GM21717 (cell line): ENCODE data around the gene LRWD1.

Experiments used
- ATAC-seq: cut with Tn5 transposase; IDR thresholded peaks from one replicate; pipeline ENCODE4 v1.9.1; 2021; ENCODE audit warnings: mild to moderate bottlenecking, moderate library complexity; ENCODE audit not compliant: unreplicated experiment

Gene LRWD1

GRCh38 chr7:102464577-102465280 is at the start of gene LRWD1, which contains the start of gene ALKBH4:
Gene LRWD1 (plus strand): TSS chr7:102464984. CDS start chr7:102465081, 97 bp downstream.
Gene ALKBH4 (minus strand): TSS chr7:102464863. CDS start chr7:102464836, 27 bp downstream.
- peak; percentile 81 for ATAC-seq

GRCh38 chr7:102415685-102416225 is 49.0 kb upstream of the LRWD1 start:
- no peak for ATAC-seq

- no peak for ATAC-seq
Measured at GRCh38 chr7:102416406-102416805, 48.4 kb upstream of the LRWD1 start.

- ATAC-seq = no peak
Measured at GRCh38 chr7:102417105-102417504, 47.7 kb upstream of the LRWD1 start.

GRCh38 chr7:102418592-102418991 is 46.2 kb upstream of the LRWD1 start:
- ATAC-seq = no peak

- ATAC-seq = no peak
Measured at GRCh38 chr7:102421706-102422240, 43.0 kb upstream of the LRWD1 start.

- ATAC-seq = no peak
Measured at GRCh38 chr7:102424129-102424551, 40.6 kb upstream of the LRWD1 start.

GRCh38 chr7:102424787-102425218 is 40.0 kb upstream of the LRWD1 start:
- peak; percentile 20 for ATAC-seq

GRCh38 chr7:102425639-102426267 is 39.0 kb upstream of the LRWD1 start:
- ATAC-seq = peak; percentile 49

GRCh38 chr7:102426268-102427018 is 38.3 kb upstream of the LRWD1 start:
- peak; percentile 53 for ATAC-seq

- no peak for ATAC-seq
Measured at GRCh38 chr7:102427019-102427405, 37.8 kb upstream of the LRWD1 start.

- no peak for ATAC-seq
Measured at GRCh38 chr7:102429141-102429899, 35.5 kb upstream of the LRWD1 start.

- no peak for ATAC-seq
Measured at GRCh38 chr7:102431617-102432298, 33.0 kb upstream of the LRWD1 start.

GRCh38 chr7:102432442-102433218 is 32.2 kb upstream of the LRWD1 start:
- ATAC-seq = peak; percentile 17

- peak; percentile 44 for ATAC-seq
Measured at GRCh38 chr7:102433219-102434038, 31.4 kb upstream of the LRWD1 start, which contains the start of gene ORAI2. Gene ORAI2 (plus strand): TSS chr7:102433575. CDS start chr7:102438957, 5,382 bp downstream.

- ATAC-seq = peak; percentile 12
Measured at GRCh38 chr7:102434039-102434486, 30.7 kb upstream of the LRWD1 start.

GRCh38 chr7:102436118-102436517 is 28.7 kb upstream of the LRWD1 start:
- no peak for ATAC-seq
